Neuronal stem cell (in vitro differentiated cells): ENCODE measurements around the gene FRMD5.
A peak's percentile ranks its signal among the peaks of the same experiment; 100 is the strongest.
"Not testable (repeated sequence)": the region's sequence is repeated elsewhere in the genome, so short reads cannot be mapped to it uniquely, and the experiment has no call there.

Experiments used
- DNase-seq: peaks from one replicate; pipeline ENCODE4 v3.0.0-alpha.2; 2013; ENCODE audit warnings: low spot score
- H2AFZ ChIP-seq: one replicate; pipeline ENCODE4 v1.6.1; 2013; ENCODE audit warnings: mild to moderate bottlenecking, low read length, inconsistent platforms
- H2AK5ac ChIP-seq: 2 replicates; pipeline ENCODE4 v1.6.1; 2013; ENCODE audit warnings: low read depth, mild to moderate bottlenecking, inconsistent platforms, low read length, moderate library complexity, mixed read lengths
- H2BK120ac ChIP-seq: 2 replicates; pipeline ENCODE4 v1.6.1; 2013; ENCODE audit warnings: low read depth, mild to moderate bottlenecking, inconsistent platforms, low read length, moderate library complexity, mixed read lengths
- H2BK12ac ChIP-seq: one replicate; pipeline ENCODE4 v1.6.1; 2013; ENCODE audit warnings: low read length, inconsistent platforms
- H2BK15ac ChIP-seq: 2 replicates; pipeline ENCODE4 v1.6.1; 2013; ENCODE audit warnings: mild to moderate bottlenecking, low read length, inconsistent platforms, mixed read lengths
- H2BK5ac ChIP-seq: one replicate; pipeline ENCODE4 v1.6.1; 2013; ENCODE audit warnings: inconsistent platforms, mild to moderate bottlenecking, low read length, moderate library complexity
- H3K14ac ChIP-seq: one replicate; pipeline ENCODE4 v1.6.1; 2013; ENCODE audit warnings: low read length, inconsistent platforms
- H3K18ac ChIP-seq: 2 replicates; pipeline ENCODE4 v1.6.1; 2013; ENCODE audit warnings: low read length, inconsistent platforms
- H3K23ac ChIP-seq: 2 replicates; pipeline ENCODE4 v1.6.1; 2013; ENCODE audit warnings: low read depth, mild to moderate bottlenecking, mixed read lengths, low read length, inconsistent platforms; ENCODE audit not compliant: poor library complexity
- H3K27ac ChIP-seq: replicated peaks from 3 replicates; pipeline ENCODE4 v1.5.1; 2013; ENCODE audit warnings: low read length, inconsistent platforms
- H3K27me3 ChIP-seq, 3 experiments: 2 replicates each; pipeline ENCODE4 v1.6.1; 2013; ENCODE audit warnings: low read length in 3 of 3, mild to moderate bottlenecking in 2 of 3, inconsistent platforms in 1 of 3, low read depth in 1 of 3, mixed read lengths in 1 of 3, moderate library complexity in 1 of 3; ENCODE audit not compliant: control insufficient read depth in 3 of 3, insufficient read depth in 3 of 3
- H3K36me3 ChIP-seq, 2 donors: replicated peaks in 1 of 2; 2 replicates each; pipeline ENCODE4 v1.6.1; 2013; ENCODE audit warnings: low read length in 2 of 2; ENCODE audit not compliant: control insufficient read depth in 2 of 2, insufficient read depth in 2 of 2
- H3K4ac ChIP-seq: 2 replicates; pipeline ENCODE4 v1.6.1; 2013; ENCODE audit warnings: inconsistent platforms, mild to moderate bottlenecking, low read length, moderate library complexity
- H3K4me1 ChIP-seq, 2 donors: 1 replicate in 1 of 2; 2 replicates in 1 of 2; pipeline ENCODE4 v1.6.1; 2013; ENCODE audit warnings: low read length in 2 of 2, low read depth in 1 of 2; ENCODE audit not compliant: control insufficient read depth in 2 of 2, insufficient read depth in 1 of 2
- H3K4me2 ChIP-seq: one replicate; pipeline ENCODE4 v1.6.1; 2013; ENCODE audit warnings: mild to moderate bottlenecking, low read length, inconsistent platforms; ENCODE audit not compliant: insufficient read depth, poor library complexity, severe bottlenecking
- H3K4me3 ChIP-seq, 2 donors: 2 replicates each; pipeline ENCODE4 v1.5.1; 2013; ENCODE audit warnings: low read length in 2 of 2, mild to moderate bottlenecking in 2 of 2, inconsistent platforms in 1 of 2, moderate library complexity in 1 of 2
- H3K79me1 ChIP-seq: one replicate; pipeline ENCODE4 v1.6.1; 2013; ENCODE audit warnings: low read depth, mild to moderate bottlenecking, inconsistent platforms, low read length, moderate library complexity
- H3K9ac ChIP-seq: one replicate; pipeline ENCODE4 v1.6.1; 2013; ENCODE audit warnings: mild to moderate bottlenecking, low read depth, low read length, inconsistent platforms; ENCODE audit not compliant: poor library complexity
- H3K9me3 ChIP-seq, 2 donors: replicated peaks in 1 of 2; 2 replicates each; pipeline versions ENCODE3 to v1.6.1; 2013; ENCODE audit warnings: low read length in 2 of 2, mild to moderate bottlenecking in 2 of 2, inconsistent platforms in 1 of 2, low read depth in 1 of 2, mixed read lengths in 1 of 2, moderate library complexity in 1 of 2; ENCODE audit not compliant: control insufficient read depth in 2 of 2, insufficient read depth in 1 of 2
- H4K8ac ChIP-seq: one replicate; pipeline ENCODE4 v1.6.1; 2013; ENCODE audit warnings: low read depth, mild to moderate bottlenecking, inconsistent platforms, low read length, moderate library complexity
- H4K91ac ChIP-seq: one replicate; pipeline ENCODE4 v1.6.1; 2013; ENCODE audit warnings: low read length, low read depth, mild to moderate bottlenecking, inconsistent platforms; ENCODE audit not compliant: poor library complexity
- WGBS, 2 donors: extraction: QIAGEN DNeasy Blood & Tissue Kit; methylation state at CpG; one replicate each; pipeline ENCODE4 v1.1.7; 2013; ENCODE audit warnings: missing lambda C conversion rate in 2 of 2, mixed read lengths in 1 of 2; ENCODE audit not compliant: insufficient read length in 2 of 2, insufficient replicate concordance in 1 of 2; ENCODE audit errors: extremely low coverage in 2 of 2; 5-methylcytosine and 5-hydroxymethylcytosine counted together

The FRMD5 gene

GRCh38 chr15:44011238-44011854 is 183.7 kb downstream of the FRMD5 start:
- no peak overlapping the region for H2BK15ac ChIP-seq

GRCh38 chr15:44010089-44010488 is 185.0 kb downstream of the FRMD5 start:
- Histone ChIP-seq H3K9me3 (no peaks in the 10 kb centered on the region), H3K14ac (no peak overlapping the region), H3K79me1 (no peaks in the 10 kb centered on the region), H2BK5ac (no peak overlapping the region), H3K18ac (no peak overlapping the region), H3K4me3 (no peak overlapping the region), H3K27me3 (no peaks in the 10 kb centered on the region), H3K23ac (no peak overlapping the region), H3K4me2 (no peak overlapping the region), H4K91ac (no peak overlapping the region), H2BK120ac (no peak overlapping the region), H4K8ac (no peak overlapping the region), H3K4me1 (peaks cover 3 to 13% of the 10 kb centered on the region in 2 donors), H2AFZ (no peak overlapping the region), H3K9ac (no peak overlapping the region), H2BK12ac (no peak overlapping the region), H2BK15ac (no peak overlapping the region), H3K36me3 (no peaks in the 10 kb centered on the region), H2AK5ac (no peak overlapping the region), H3K4ac (no peak overlapping the region), H3K27ac (no peak overlapping the region)
- DNase-seq = no peak
- WGBS, 2 donors = no CpG with 5 or more reads among the region's 1 CpG

More at GRCh38 chr15:44011238-44011854, 183.7 kb downstream of the FRMD5 start:
- Histone ChIP-seq H2BK5ac (no peak overlapping the region), H4K8ac (no peak overlapping the region), H4K91ac (no peak overlapping the region), H3K4me2 (no peak overlapping the region), H2AFZ (peak overlapping the region; percentile 0), H3K9me3 (no peaks in the 10 kb centered on the region), H3K4me1 (peaks cover 3 to 13% of the 10 kb centered on the region in 2 donors), H3K27me3 (no peaks in the 10 kb centered on the region), H3K4me3 (no peak overlapping the region), H3K79me1 (no peaks in the 10 kb centered on the region), H2AK5ac (no peak overlapping the region), H3K27ac (no peak overlapping the region), H3K23ac (no peak overlapping the region), H2BK12ac (no peak overlapping the region), H2BK120ac (no peak overlapping the region), H3K4ac (no peak overlapping the region), H3K18ac (no peak overlapping the region), H3K9ac (no peak overlapping the region), H3K14ac (no peak overlapping the region), H3K36me3 (no peaks in the 10 kb centered on the region)
- DNase-seq = no peak
- no CpG with 5 or more reads among the region's 5 CpGs for WGBS, 2 donors

GRCh38 chr15:44009038-44009437 is 186.0 kb downstream of the FRMD5 start:
- Histone ChIP-seq H3K27ac (no peak overlapping the region), H3K18ac (no peak overlapping the region)

GRCh38 chr15:44000248-44000647 is 194.8 kb downstream of the FRMD5 start:
- H3K79me1 ChIP-seq, H3K9me3 ChIP-seq, H2BK5ac ChIP-seq, DNase-seq, H2AFZ ChIP-seq, H3K36me3 ChIP-seq, H3K4me1 ChIP-seq, H4K8ac ChIP-seq, H4K91ac ChIP-seq, H3K4me2 ChIP-seq, H2BK12ac ChIP-seq, H2AK5ac ChIP-seq, H2BK120ac ChIP-seq, H3K23ac ChIP-seq, H3K14ac ChIP-seq, H3K9ac ChIP-seq, H3K27me3 ChIP-seq, H3K4ac ChIP-seq, H3K4me3 ChIP-seq, H3K18ac ChIP-seq, H3K27ac ChIP-seq, H2BK15ac ChIP-seq: not testable (repeated sequence)
- no CpG with 5 or more reads among the region's 6 CpGs for WGBS, 2 donors

More at GRCh38 chr15:44009038-44009437, 186.0 kb downstream of the FRMD5 start:
- no peak overlapping the region for H4K91ac ChIP-seq
- no peaks in the 10 kb centered on the region for H3K9me3 ChIP-seq
- no peak for DNase-seq
- H3K14ac ChIP-seq = no peak overlapping the region
- no peak overlapping the region for H2BK120ac ChIP-seq
- H2BK12ac ChIP-seq = no peak overlapping the region
- no peak overlapping the region for H3K9ac ChIP-seq
- no peaks in the 10 kb centered on the region for H3K27me3 ChIP-seq
- H2AFZ ChIP-seq = no peak overlapping the region
- no peak overlapping the region for H2AK5ac ChIP-seq
- H3K4me2 ChIP-seq = no peak overlapping the region
- H4K8ac ChIP-seq = no peak overlapping the region
- H3K4ac ChIP-seq = no peak overlapping the region
- H3K4me3 ChIP-seq = no peak overlapping the region
- WGBS, 2 donors = no CpG with 5 or more reads among the region's 2 CpGs
- H3K23ac ChIP-seq = no peak overlapping the region
- H3K79me1 ChIP-seq = no peaks in the 10 kb centered on the region
- H2BK5ac ChIP-seq = no peak overlapping the region
- no peak overlapping the region for H2BK15ac ChIP-seq
- peaks cover 3 to 13% of the 10 kb centered on the region in 2 donors for H3K4me1 ChIP-seq
- no peaks in the 10 kb centered on the region for H3K36me3 ChIP-seq
